Measurements from ENCODE around the gene HOXC10.

The HOXC10 gene

GRCh38 chr12:54008260-54008552, 23.3 kb downstream of the HOXC10 start:
- no peak for TF ChIP-seq CTCF (conservative IDR thresholded peaks at IDR 0.05; ENCODE audit: low read length)
- DNase-seq (ENCODE audit: low read depth) = no peak
- peak overlapping the region; percentile 98 for H3K4me3 ChIP-seq (ENCODE audit: low read length)

- peak overlapping the region; percentile 98 for H3K4me3 ChIP-seq (ENCODE audit: low read length)
- DNase-seq (ENCODE audit: low read depth) = no peak
- TF ChIP-seq CTCF (conservative IDR thresholded peaks at IDR 0.05; ENCODE audit: low read length) = no peak
Measured at GRCh38 chr12:54009171-54010052, 24.5 kb downstream of the HOXC10 start.

- TF ChIP-seq CTCF (conservative IDR thresholded peaks at IDR 0.05; ENCODE audit: low read length) = no peak
- no peak for DNase-seq (ENCODE audit: low read depth)
- peak overlapping the region; percentile 98 for H3K4me3 ChIP-seq (ENCODE audit: low read length)
Measured at GRCh38 chr12:54010053-54010971, 25.4 kb downstream of the HOXC10 start.

- peak overlapping the region; percentile 98 for H3K4me3 ChIP-seq (ENCODE audit: low read length)
- no peak for DNase-seq (ENCODE audit: low read depth)
- no peak for TF ChIP-seq CTCF (conservative IDR thresholded peaks at IDR 0.05; ENCODE audit: low read length)
Measured at GRCh38 chr12:54010972-54011664, 26.2 kb downstream of the HOXC10 start.

- no peak for DNase-seq (ENCODE audit: low read depth)
- peak overlapping the region; percentile 98 for H3K4me3 ChIP-seq (ENCODE audit: low read length)
- no peak for TF ChIP-seq CTCF (conservative IDR thresholded peaks at IDR 0.05; ENCODE audit: low read length)
Measured at GRCh38 chr12:54011665-54012532, 27.0 kb downstream of the HOXC10 start.

GRCh38 chr12:54012631-54013409, 27.9 kb downstream of the HOXC10 start:
- H3K4me3 ChIP-seq (ENCODE audit: low read length) = peak overlapping the region; percentile 98
- peak; percentile 41 for TF ChIP-seq CTCF (conservative IDR thresholded peaks at IDR 0.05; ENCODE audit: low read length)
- DNase-seq (ENCODE audit: low read depth) = no peak
